CD4-positive, alpha-beta T cell treated with Interleukin-4 for 1 hour (primary cell): Measurements from ENCODE around the gene TPI1.
"Not testable (repeated sequence)": the region's sequence is repeated elsewhere in the genome, so short reads cannot be mapped to it uniquely, and the experiment has no call there.

ENCODE experiments used
- DNase-seq, 2 donors: peaks; one replicate each; pipeline ENCODE4 v3.0.0-alpha.2; 2020 to 2022

Gene TPI1

DNA sequence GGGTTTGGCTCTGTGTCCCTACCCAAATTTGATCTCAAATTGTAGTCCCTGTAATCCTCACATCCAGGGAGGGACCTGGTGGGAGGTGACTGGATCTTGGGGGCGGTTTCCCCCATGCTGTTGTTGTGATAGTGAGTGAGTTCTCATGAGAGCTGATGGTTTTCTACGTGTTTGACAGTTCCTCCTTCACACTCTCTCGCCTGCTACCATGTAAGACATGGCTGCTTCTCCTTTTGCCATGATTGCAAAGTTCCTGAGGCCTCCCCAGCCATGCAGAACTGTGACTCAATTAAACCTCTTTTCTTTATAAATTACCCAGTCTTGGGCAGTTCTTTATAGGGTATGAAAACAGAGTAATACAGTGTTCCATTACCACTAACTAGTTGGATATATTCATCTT lies 27.0 kb downstream of the TPI1 start:
- no peak for DNase-seq

DNA sequence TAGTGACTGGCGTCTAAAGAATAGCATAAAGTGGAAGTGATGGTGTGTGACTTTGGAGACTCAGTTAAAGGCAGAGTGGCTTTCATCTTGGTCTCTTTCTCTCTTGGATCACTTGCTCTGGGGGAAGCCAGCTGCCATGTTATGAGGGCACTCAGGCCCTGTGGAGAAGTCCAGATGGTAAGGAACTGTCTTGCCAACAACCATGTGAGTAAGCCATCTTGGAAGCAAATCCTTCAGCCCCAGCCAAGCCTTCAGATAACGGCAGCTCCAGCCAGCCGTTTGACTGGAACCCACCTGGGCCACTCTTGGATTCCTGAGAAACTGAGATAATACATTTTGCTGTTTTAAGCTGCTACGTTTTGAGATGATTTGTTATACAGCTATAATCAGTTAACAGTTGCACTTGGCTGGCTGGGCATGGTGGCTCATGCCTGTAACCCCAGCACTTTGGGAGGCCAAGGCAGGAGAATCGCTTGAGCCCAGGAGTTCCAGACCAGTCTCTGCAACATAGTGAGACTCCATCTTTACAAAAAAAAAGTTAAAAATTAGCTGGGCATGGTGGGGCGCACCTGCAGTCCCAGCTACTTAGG lies 29.6 kb downstream of the TPI1 start:
- no peak for DNase-seq

DNA sequence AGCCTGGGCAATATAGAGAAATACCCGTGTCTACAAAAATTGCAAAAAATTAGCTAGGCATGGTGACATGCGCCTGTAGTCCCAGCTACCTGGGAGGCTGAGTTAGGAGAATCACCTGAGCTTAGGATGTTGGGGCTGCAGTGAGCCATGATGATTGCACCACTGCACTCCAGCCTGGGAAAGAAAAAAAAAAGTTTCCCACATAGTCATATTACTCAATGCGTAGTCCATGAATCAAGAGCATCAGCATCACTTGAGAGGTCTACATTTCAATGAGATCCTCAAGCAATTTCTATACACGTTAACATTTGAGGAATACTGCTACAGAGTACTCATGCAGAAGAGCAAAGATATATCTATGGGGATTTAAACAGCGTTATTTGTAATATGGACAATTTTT lies 32.1 kb downstream of the TPI1 start:
- no peak for DNase-seq

DNA sequence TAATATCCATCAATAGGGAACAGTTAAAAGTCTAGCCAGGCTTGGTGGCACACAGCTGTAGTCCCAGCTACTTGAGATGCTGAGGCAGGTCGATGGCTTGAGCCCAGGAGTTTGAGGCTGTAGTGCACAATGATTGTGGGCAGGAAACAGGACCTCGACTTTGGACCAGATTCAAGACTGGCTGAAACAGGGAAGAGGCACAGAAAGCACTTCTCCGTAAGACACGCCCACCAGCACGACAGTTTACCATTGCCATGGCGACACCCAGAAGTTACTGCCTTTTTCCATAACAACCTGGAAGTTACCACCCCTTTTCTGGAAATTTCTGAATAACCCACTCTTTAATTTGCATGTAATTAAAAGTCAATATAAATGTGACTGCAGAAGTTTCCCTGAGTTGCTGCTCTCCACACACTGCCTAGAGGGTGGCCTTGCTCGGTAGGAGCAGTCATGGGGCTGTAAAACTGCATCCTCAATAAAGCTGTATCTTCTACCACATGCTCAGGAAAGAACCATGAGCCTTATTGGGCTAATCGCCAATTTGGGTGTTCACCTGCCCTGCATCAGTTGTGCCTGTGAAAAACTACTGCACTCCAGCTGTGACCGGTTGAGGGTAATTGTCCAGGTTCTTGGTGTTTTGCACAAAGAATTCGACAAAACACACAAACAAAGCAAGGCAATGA lies 32.6 kb downstream of the TPI1 start:
- peak; percentile 33 to 71 for DNase-seq

DNA sequence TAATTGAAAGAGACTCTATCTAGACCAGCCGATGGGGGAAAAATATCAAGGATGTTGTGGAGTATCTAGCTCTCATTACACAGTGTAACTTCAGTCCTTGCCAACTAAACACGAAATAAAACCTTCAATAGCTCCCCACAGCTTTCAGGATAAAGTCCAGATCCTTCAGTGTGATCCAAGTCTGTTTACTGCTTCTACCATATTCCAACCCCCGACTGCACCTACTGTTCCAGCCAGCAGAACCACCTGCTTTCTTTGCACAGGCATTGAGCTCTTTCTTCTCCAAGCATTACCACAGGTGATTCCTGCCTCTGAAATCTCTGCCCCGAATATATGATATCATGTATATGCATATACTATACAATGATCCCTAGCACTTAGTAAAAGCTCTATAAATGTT lies 35.1 kb downstream of the TPI1 start:
- DNase-seq, result no peak

DNA sequence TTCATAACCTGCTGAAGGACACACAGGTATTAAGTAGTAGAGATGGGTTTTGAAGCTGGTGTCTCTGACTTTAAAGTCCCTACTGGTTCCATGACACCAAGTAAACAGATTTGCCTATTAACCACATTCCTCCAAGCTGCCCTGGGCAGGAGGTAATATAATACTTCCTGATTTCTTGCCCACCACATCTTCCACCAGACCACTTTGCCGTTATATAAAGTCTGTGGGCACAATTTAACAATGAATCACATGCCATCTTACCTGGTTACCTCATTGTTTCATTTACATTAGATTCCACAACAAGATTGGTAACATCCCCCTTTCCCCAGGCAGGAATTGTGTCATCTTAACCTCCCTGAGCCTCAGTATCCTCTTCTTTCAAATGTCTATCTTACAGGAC lies 36.4 kb downstream of the TPI1 start:
- no peak for DNase-seq

DNA sequence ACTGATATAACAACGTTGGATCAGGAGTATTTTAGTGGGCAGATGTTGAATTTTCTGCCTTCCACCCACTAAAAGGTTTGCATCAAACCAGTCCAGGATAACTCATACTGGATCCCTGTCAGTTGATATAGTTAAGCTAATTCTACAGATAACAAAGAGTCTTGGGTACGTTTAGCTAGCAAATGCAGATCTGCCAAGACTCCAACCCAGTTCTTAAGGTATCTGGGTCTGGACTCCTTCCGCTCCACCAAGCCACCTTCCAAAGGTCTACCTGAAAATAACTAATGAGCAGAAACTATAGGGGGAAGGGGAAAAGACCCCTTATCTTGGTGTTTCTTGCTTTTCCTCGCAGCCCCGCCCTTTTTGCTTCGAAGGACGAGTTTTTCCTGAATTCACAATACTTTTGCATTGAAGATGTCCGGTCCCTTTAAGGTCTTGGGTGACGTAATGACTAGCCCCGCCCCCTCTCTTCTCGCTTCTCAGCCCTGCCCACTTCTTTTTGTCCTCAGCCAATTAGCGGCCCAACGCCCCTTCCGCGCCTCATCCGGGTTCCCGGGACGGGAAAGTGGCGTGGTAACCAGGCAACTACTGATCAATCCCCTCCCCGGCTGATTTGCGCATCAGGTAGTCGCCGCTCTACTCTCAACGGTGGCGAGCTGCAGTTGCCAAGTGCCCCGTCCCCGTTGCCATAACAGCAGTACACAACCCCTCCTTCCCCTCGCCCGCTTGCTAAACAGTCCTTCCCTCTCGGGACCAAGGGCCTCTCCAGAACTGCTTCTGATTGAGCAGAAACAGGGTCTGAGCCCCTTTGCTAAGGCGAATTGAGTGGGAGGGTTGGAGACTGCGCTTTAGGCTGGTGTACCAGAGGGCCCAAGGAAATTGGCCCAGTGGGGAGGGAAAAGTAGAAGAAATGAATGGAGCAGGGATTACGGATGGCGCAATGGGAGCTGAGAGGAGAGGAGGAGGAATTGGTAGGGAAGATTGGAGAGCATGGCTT lies 37.2 kb downstream of the TPI1 start, which contains the start of gene LRRC23:
Gene LRRC23 (plus strand): TSS at position 543 of the 997 bp plus-strand sequence. CDS start 812 bp downstream, outside the sequence.
- peak; percentile 99 for DNase-seq

DNA sequence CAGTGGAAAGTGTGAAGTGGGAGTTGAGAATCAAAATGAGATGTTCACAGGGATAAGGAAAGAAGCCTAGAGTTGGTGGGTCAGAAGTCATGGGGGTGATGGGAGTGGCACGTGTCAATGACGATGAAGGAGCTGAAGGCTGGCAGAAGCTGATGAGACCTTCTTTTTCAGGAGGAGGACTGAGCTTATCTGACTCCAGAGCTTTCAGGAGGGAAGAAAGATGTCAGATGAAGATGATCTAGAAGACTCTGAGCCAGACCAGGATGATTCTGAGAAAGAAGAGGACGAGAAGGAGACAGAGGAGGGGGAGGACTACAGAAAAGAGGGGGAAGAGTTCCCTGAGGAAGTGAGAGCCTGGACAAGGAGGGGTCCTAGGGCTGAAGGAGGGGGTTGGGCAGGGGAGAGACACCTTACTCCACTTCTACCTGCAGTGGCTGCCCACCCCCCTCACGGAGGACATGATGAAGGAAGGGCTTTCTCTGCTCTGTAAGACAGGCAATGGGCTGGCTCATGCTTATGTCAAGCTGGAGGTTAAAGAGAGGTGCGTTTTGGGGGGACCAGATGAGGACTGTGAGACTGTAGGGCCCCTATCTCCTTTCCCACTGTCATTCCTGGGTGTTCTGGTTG lies 38.2 kb downstream of the TPI1 start:
- DNase-seq, result no peak

DNA sequence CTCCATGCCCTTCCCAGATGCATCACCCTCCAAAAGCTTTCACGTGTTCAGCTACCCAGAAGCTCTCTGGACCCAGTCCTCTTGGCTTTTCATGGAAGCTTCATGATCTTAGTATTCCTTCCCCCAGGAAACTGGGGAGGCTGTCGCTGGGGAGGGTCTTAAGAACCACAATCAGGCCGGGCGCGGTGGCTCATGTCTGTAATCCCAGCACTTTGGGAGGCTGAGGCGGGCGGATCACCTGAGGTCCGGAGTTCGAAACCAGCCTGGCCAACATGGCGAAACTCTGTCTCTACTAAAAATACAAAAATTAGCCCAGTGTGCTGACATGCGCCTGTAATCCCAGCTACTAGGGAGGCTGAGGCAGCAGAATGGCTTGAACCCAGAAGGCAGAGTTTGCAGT lies 40.8 kb downstream of the TPI1 start:
- DNase-seq, result not testable (repeated sequence)

DNA sequence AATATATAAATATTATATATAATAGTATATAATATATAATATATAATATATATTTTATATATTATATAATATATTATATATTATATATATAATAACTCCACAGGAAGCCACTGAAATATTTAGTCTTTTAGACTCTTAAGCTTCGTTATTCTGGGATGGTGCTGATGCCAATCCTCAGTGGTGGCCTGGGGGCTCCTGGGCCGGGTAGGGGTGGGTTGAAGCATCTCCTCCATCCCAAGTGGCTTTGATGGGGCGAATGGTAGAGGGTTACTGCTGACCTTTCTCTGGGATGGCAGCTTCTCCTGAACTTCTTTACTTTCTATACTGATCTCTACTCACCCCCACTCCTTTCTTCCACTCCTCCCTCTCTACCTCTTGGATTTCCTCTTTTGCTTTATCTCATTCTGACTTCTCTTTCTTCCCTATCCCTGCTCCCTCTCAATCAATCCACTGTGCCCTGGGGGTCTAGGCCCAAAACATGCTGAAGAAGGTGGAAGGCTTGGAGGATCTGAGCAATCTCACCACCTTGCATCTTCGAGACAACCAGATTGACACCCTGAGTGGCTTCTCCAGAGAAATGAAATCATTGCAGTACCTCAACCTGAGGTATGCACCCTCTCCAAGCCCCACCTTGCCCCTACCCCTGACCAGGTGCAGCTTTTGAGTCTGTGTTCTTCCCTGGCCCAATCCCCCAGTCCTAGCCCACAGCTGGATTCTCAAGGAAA lies 42.3 kb downstream of the TPI1 start:
- DNase-seq, result no peak

DNA sequence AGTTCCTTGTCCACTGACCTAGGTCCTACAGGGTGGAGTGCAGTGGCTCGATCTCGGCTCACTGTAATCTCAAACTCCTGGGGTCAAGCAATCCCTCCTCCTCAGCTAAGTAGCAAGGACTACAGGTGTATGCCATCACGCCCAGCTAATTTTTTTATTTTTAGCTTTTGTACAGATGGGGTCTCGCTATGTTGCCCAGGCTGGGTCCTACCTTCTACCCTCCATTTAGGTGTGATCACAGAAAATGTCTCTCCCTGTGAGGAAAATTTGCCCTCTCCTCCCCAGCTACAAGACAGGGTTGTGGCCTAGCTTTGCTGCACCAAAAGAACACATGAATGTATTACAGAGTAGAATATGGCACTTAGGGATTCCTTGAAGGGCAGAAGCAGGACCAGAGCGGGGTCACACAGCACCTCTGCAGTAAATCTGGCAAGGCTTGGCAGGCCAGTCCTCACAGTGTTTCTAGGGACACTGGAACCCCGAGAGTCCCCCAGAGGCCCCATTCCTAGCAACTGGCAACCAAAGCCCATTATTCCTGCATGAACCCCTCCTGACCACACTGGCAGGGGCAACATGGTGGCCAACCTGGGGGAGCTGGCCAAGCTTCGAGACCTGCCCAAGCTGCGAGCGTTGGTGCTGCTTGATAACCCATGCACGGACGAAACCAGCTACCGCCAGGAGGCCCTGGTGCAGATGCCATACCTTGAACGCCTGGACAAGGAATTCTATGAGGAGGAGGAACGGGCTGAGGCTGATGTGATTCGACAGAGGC lies 45.0 kb downstream of the TPI1 start:
- no peak for DNase-seq

DNA sequence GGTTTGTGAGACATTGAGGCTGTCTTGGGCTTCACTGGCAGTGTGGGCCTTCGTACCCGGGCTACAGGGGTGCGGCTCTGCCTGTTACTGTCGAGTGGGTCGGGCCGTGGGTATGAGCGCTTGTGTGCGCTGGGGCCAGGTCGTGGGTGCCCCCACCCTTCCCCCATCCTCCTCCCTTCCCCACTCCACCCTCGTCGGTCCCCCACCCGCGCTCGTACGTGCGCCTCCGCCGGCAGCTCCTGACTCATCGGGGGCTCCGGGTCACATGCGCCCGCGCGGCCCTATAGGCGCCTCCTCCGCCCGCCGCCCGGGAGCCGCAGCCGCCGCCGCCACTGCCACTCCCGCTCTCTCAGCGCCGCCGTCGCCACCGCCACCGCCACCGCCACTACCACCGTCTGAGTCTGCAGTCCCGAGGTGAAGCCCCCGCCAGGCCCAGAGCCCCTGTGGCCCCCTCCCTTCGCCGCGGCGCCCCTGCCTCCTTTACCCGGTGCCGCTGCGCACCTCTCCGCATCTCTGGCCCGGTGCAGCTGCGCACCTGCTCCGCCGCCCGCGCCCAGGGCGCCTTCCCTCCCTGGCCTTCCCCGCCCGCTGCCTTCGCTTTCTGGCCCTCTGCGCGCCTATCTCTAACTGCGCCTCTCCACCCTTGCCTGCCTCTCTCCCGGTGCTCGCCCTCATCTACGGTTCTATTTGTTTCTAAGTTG lies 47.1 kb downstream of the TPI1 start, which contains the start of gene ENO2:
Gene ENO2 (plus strand): TSS at position 335 of the 701 bp plus-strand sequence. CDS start 1,253 bp downstream, outside the sequence.
- peak; percentile 85 to 86 for DNase-seq

DNA sequence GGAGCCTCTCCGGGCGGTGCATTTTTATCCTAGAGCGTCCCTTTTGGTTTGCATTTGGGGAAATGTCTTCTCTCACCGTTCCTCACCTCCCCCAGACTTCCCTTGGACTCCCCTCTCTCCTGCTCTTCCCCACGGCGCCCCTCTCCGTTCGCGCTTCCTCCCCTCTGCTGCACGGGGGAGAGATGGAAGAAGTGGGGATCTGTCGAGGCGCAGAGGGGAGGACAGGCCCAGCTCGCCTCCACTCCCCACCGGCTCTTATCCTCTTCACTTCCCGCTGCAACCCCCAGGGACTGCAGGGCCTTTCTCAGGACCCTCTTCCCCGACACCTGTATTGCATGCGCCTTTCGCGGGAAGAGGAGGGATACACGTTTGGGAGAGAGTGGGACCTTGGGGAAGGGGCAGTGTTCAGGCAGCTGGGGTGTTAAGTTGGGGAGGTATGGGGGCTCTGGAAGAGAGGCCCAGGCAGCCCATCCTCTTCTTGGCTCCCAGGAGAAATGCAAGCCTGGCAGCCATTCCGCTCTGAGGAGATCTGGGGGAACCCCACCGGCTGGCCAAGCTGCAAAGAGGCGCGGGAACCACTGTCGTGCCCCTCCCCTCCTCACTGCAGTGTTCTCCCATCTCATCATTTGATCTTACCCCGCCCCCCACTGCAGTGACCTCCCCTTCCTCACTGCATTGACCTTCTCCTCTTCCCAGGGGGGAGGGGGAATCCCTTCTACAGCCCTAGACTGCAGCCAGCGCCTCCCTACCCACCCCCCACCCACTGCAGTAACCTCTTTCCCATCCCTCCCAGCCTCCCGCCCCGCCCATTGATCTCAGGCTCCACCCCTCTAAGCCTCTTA lies 47.8 kb downstream of the TPI1 start:
- DNase-seq, result no peak

DNA sequence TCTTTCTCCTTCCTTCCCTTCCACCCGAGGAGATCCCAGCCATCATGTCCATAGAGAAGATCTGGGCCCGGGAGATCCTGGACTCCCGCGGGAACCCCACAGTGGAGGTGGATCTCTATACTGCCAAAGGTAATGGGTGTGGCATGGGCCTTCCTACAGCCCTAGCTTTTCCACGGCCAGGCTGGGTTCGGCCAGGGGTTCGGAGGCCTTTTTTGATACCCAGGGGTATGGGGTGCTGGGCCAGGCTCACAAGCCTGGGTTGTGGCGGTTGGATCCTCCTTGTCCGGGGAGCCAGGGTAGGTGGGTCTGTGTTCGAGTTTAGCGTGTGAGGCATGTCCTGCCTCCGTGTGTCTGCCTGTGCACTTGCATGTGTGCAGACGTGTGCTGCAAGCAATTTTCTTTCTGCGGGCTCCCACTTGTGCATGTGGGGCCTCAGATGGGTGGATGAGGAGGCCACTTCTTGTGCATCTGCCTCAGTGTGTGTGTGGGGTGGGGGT lies 48.5 kb downstream of the TPI1 start:
- no peak for DNase-seq

DNA sequence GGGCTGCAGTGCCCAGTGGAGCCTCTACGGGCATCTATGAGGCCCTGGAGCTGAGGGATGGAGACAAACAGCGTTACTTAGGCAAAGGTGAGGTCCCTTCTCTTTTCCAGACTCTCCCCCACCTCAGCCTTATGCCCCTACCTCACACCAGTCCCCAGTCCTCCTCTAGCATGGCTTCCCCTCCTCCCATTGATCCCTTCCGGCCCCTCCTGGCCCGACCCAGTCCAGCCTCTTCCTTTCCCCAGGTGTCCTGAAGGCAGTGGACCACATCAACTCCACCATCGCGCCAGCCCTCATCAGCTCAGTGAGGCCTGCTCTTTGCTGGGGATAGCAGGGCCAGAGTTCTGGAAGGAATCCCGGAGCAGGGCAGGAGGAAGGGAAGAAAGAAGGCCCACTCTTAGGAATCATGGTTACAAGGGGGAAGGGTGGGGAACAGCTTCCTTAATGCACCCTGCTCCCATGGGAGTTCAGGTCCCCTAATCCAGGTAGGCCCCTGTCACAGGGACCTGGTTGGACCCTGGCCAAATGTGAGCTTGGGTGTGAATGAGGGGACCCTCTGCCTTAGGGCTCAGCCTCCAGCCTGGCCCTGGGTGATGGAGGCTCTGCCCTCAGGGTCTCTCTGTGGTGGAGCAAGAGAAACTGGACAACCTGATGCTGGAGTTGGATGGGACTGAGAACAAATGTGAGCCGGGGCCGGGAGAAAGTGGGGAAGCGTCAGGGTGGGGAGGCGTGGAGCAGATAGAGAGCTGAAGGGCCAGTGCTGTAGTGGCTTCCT lies 49.3 kb downstream of the TPI1 start:
- DNase-seq, result no peak

DNA sequence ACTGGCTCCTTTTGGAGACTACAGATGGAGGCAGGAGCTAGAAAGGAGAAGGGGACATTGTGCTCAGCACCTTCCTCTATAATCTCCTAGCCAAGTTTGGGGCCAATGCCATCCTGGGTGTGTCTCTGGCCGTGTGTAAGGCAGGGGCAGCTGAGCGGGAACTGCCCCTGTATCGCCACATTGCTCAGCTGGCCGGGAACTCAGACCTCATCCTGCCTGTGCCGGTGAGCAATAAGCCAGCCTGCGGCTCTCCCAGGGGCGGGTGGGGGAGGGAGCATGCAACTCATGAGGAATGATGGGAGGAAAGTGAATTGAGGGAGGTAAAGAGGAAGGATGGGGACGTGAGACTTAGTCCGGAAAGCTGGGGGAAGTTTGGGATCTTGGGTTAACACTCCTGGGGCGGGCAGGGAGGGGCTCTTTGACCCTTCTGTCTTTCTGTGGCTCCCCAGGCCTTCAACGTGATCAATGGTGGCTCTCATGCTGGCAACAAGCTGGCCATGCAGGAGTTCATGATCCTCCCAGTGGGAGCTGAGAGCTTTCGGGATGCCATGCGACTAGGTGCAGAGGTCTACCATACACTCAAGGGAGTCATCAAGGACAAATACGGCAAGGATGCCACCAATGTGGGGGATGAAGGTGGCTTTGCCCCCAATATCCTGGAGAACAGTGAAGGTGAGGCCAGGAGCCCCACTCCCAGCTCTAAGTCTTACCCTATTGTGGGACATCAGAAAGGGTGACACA lies 50.3 kb downstream of the TPI1 start:
- DNase-seq, result no peak

DNA sequence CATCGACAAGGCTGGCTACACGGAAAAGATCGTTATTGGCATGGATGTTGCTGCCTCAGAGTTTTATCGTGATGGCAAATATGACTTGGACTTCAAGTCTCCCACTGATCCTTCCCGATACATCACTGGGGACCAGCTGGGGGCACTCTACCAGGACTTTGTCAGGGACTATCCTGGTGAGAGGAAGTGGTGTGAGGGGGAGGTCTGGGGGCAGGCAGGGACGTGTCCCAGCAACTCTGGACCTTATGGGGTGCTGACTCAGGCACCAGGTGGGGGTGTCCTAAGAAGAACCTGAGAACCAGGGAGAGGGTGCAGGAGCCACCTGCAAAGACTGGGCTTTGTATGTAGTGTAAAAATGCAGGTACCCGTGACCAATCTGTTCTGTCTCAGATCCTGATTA lies 52.3 kb downstream of the TPI1 start:
- no peak for DNase-seq
